HG02885 (cell line): ENCODE results near the gene ESR1.
"Not testable (repeated sequence)": the region's sequence is repeated elsewhere in the genome, so short reads cannot be mapped to it uniquely, and the experiment has no call there.

Experiments used
- ATAC-seq: cut with Tn5 transposase; IDR thresholded peaks from one replicate; pipeline ENCODE4 v1.9.1; 2021; ENCODE audit warnings: mild to moderate bottlenecking; ENCODE audit not compliant: unreplicated experiment, poor library complexity

ESR1 gene

GRCh38 chr6:152033765-152034164, 226.3 kb downstream of the ESR1 start:
- not testable (repeated sequence) for ATAC-seq

GRCh38 chr6:152034631-152035030, 227.1 kb downstream of the ESR1 start:
- no peak for ATAC-seq

DNA sequence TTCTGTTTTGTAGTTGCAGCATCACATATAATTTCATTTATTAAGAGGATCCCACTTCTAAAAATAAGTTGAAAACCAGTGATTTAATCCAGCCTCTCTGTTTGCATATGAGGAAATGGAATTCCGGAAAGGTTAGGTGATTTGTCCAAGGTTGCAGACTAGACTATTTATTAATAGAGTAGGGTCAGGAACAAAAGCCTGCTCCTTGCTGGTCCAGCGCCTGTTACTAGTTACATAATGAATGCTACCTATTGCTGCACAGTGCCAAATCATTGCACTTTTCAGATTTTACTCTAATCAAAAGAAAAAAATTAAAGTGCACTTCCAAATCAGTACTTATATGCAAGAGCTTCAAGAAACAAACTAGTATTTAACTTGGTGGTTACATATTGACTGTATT, 238.6 kb downstream of the ESR1 start:
- ATAC-seq = no peak

DNA sequence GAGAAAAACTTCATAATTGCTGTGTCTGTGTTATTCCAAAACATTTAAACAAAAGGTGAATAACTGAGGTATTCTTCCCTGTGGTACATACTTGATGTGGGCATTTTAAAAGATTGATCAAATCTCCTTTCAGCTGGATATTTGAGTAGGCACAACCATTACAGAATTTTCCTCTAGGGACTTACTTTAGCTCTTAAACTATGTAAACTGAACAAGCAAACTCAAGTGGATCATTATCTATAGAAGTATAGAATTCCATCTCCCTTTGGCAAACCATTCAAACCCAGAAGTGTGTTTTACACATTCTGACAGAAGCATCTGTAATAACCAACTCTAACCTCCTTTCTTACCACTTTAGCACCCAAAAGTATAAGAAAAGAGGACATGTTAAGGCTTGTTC, 241.4 kb downstream of the ESR1 start:
- no peak for ATAC-seq

GRCh38 chr6:152049502-152049901, 242.0 kb downstream of the ESR1 start:
- ATAC-seq = no peak

DNA sequence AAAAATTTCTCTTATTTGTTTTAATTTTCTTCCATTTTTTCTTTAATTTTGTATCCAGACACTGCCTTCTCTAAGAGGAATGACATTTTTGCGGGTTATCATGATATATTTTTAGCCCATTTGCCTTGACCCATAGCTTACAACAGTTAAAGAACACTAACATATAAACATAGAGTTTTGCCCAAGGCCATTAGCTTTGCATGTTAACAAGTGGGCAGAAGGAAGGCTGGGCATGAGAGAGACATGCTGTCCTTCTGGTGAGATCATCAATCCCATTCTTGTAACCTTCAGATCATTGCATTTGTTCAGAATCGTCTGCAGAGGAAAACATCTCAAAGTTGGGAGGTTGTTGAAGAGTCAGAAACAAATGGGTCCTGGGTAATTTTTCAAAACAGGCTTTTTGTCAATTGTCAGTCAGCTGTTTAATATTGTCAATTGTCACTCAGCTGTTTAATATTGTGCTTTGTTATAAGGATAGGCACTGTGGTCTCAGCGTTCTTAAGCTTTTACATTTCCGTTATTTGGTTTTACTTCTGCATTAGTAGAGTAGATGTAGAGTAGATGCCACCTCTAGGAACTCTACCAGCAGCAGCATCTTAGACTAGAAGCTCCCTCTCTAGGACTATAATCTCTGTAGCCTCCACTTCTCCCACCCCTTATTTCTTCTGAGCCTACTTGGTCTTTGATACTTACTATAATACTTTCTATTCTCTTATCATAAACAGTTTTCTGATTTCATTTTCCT, 243.1 kb downstream of the ESR1 start:
- no peak for ATAC-seq

DNA sequence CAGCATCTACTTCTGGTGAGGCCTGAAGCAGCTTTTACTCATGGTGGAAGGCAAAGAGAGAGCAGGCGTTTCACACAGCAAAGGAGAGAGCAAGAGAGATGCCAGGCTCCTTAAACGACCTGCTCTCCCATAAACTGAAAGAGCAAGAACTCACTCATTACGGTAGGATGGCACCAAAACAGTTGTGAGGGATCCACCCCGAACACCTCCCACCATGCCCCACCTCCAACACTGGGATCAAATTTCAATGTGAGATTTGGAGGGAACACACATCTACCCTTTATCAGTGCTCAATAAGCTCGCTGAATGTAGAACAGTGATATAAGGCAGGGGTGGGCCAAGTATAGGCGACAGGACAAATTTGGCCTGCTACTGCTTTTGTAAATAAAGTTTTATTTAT, 244.6 kb downstream of the ESR1 start:
- ATAC-seq = no peak

DNA sequence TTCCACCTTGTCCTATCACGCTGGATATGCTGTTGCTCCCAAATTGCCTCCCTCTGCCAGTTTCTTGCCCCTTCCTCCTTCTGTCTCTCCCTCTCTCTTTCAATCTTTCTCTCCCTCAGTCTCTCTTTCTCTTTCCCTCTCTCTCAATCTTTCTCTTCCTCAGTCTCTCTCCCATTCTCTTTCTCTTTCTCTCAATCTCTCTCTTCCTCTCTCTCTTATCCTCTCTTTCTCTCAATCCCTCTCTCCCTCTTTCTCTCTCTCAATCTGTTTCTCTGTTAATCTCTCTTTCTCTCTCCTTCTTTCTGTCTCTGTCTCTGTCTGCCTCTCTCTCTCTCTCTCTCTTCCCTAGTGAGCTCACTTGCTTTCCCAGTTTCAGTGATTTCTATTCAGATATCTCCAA, 245.8 kb downstream of the ESR1 start:
- no peak for ATAC-seq

DNA sequence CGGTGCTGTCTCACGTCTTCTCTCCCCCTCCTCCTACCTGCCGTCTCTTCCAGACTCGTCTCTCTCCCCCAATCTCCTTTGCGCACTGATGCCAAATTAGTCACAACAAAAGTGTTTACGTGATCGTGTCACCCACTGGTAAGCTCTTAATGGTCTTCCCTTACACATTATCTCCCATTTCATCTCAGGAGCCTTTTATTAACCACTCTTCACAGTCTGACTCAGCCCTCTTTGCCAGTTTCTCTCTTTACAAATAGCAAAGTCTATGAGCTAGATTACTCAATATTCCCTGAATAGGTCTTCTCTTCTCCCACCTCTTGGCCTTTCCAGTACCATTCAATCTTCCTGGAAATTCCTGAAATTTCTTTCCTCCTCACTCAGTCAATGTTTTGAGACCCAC, 247.0 kb downstream of the ESR1 start:
- no peak for ATAC-seq

GRCh38 chr6:152055517-152055916, 248.0 kb downstream of the ESR1 start:
- ATAC-seq = no peak

DNA sequence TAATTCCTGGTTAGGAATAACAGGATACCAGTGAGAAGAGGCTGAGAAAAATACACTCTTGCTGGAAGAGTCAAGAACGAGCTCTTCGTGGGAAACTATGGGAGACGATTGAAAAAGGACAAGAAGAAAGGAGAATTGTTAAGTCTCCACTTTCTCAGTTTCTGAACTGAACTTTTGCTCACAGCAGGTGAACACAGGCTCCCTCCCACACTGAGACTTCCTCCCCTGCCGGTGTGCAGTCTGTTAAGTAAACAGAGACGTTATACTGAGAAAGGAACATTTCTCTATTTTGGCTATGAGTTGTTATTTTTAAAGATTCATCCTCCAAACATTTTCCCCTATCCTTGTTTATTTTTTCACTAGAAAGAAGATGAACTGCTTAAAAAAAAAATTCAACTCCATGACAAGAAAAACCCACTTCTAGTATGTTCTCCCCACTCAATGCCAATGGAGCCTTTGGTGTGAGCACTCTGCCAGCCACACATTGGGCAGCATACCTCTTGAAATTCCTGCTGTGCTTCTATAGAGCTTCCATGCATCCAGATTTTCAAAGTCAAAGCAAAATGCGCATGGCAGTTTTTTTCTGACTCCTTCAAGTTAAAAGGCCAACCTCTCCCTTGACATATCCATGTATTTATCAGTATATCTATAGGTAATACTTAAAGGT, 250.5 kb downstream of the ESR1 start:
- no peak for ATAC-seq

DNA sequence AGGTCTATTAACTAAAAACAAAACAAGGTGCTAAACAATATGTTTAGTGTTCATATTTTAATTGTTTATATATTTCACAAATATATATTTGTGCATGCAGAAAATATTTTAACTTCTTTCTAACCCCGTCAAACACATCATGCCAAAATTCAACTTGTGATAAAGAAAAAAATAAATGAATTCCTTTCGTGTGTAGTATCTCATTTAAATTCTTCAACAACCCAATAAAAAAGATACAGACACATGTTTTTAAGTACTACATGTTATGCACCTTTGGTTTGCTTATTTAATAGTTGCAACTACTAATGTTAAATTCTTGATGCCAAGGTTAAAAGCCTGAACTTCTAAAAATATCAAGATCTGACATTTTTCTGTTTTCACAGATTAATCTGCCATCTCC, 252.4 kb downstream of the ESR1 start:
- ATAC-seq = no peak

DNA sequence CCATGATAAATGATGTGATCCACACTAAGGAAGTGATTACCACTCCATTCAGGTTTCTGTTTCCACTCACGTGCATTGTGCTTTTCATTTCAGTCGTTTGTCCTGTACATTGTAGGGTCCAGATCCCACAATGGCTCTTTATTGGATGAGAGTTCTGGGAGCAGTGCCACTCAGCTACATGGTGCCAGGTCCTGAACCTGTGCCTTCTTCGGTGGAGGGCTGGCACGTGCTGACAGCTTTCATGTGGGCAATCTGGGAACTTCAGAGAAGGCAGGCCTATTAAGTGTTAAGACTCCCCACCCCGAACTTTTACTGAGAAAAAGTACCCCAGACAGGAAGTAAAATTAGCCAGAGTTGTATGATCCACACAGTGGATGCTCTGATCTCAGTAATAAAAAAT, 255.0 kb downstream of the ESR1 start:
- no peak for ATAC-seq

DNA sequence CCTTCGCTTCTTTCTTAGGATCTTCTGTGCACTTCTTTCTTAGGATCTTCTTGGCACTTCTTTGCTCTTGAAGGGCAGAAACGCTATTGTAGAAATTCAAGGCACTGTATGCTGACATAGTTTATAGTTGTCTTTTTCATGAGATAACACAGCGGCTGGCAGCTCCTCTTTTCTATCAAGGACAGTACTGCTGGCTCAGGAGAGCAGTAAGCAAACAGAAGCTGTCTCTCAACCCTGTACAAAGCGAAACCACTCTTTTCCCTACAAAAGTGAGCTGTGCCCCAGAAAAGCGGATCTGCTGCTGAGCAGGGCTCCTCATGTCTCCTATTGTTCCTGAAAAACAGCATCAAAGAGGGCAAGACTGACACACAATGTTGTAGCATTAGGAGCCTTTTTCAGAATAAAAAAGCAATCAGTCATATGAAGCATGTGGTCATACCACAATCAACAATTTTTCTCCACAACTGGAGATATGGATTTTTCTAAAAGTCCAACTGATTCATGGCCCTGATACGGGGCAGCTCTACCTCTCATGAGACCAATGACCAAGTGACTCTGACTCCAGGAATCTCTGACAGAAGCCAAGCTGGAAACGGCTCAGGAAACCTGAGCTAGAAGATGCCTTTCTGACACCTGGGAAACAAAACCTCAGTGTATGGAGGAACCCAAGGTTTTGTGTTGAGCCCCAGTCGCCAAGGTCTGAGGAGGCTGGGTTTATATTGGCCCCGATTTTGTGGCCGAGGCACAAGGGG, 255.9 kb downstream of the ESR1 start:
- ATAC-seq = no peak

DNA sequence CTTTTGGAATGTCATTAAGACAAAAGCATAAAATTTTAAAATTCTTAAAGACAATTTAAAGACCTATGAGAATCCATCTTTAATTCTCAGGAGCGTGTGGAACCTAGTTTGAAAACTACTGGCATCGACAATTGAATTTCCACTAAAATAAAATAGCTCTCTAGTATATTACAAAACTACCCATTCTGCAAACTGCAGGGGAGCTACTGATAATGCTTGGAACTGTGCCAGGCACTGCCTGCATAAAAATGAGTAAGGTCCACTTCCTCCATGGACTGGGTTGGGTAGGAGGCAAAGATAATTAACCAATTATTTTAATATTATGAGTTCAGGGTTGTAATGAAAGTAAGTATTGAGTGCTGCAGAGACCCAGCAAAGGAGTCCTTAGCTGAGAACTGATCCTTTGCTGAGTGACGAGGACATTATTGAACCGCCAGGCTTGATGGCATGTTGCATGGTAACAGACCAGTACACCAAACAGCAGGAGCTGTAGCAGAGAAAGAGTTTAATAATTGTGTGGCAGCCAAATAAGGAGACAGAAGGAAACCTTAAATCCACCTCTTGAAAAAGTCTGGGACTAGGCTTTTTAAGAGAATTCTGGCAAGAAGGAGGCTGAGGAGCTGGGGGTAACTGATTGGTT, 261.3 kb downstream of the ESR1 start:
- ATAC-seq = no peak

- ATAC-seq = no peak
Measured at GRCh38 chr6:152070556-152070955, 263.1 kb downstream of the ESR1 start.

- ATAC-seq = no peak
Measured at GRCh38 chr6:152071318-152071717, 263.8 kb downstream of the ESR1 start.

GRCh38 chr6:152071843-152072242, 264.4 kb downstream of the ESR1 start:
- no peak for ATAC-seq

DNA sequence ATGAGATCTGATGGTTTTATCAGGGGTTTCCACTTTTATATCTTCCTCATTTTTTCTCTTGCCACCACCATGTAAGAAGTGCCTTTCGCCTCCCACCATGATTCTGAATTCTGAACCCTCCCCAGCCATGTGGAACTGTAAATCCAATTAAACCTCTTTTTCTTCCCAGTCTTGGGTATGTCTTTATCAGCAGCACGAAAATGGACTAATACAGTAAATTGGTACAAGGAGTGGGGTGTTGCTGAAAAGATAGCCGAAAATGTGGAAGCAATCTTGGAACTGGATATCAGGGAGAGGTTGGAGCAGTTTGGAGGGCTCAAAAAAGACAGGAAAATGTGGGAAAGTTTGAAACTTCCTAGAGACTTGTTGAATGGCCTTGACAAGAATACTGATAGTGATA, 268.8 kb downstream of the ESR1 start:
- ATAC-seq = not testable (repeated sequence)

GRCh38 chr6:152078001-152078400, 270.5 kb downstream of the ESR1 start:
- no peak for ATAC-seq

DNA sequence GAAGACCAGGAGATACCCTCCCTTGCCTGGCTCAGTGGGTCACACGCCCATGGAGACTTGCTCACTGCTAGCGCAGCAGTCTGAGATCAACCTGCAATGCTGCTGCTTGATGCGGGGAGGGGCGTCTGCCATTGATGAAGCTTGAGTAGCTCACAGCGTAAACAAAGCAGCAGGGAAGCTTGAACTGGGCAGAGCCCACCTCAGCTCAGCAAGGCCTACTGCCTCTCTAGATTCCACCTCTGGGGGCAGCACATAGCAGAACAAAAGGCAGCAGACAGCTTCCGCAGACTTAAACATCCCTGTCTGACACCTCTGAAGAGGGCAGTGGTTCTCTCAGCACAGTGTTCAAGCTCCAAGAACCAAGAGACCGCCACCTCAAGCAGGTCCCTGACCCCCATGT, 271.3 kb downstream of the ESR1 start:
- no peak for ATAC-seq
